CD4-positive, alpha-beta T cell treated with Interleukin-1 beta for 1 hour (primary cell): ENCODE measurements around the gene MESP1.

Source experiments
- DNase-seq, 2 donors: peaks; one replicate each; pipeline ENCODE4 v3.0.0-alpha.2; 2020 to 2022

MESP1 gene

DNA sequence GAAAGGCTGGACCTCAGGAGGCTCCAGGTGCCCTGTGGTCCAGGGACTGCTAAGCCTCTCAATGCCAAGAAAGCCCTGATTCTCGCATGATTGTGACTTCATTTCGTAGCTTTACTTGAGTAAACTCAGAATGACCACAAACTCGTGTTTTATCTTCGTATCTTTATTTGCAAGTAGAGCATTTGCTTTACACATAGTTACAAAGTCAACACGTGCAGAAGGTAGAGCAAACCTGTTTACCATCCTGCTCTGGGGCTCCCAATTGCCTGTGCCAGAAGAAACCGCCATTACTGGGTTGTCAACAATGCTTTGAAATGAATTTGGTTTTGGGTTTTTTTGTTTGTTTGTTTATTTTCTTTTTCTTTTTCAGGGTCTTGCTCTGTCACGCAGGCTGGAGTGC is 5.8 kb upstream of the MESP1 start:
- DNase-seq, result no peak

DNA sequence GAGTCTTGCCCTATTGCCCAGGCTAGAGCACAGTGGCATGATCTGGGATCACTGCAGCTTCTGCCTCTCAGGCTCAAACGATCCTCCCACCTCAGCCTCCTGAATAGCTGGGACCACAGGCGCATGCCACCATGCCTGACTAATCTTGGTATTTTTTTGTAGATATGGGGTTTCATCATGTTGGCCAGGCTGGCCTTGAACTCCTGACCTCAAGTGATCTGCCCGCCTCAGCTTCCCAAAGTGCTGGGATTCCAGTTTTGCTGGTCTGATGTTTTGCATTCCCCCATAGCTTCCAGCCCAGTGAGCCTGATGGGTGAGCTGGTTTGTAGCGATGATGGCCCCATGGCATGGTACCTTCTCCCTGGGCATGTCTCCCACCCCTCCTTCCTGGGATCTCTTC is 4.7 kb upstream of the MESP1 start:
- no peak for DNase-seq

DNA sequence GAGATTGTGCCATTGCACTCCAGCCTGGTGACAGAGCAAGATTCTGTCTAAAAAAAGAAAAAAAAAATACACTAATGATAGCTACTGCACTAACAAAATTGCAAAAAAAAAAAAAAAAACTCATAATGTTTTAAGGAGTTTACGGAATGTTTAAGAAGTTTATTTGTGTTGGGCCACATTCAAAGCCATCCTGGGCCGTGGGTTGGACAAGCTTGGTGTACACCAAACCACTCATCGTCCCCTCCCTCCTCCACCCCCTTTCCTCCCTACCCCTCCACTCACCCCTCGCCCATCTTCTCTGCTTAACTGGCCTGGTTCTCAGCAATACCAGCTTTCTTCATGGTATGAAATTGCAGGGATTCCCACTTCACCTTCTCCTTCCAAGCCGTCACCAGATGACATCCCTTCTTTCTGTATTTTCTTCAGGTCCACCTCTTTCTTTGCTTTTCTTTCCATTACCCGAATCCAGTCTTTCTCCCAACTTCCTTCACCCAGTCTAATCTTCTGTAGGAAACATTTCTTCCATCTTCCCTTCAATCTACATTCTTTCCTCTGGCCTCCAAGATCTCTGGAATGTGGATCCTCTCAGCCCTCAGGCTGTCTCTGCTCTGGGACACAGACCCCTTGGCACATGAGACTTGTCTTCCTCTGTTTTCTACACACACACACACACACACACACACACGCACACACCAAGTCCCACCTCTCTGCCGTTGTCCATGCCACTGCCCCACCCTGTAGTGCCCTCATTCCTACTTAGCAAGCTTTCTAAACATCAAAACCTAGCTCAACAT is 3.5 kb upstream of the MESP1 start:
- no peak for DNase-seq

DNA sequence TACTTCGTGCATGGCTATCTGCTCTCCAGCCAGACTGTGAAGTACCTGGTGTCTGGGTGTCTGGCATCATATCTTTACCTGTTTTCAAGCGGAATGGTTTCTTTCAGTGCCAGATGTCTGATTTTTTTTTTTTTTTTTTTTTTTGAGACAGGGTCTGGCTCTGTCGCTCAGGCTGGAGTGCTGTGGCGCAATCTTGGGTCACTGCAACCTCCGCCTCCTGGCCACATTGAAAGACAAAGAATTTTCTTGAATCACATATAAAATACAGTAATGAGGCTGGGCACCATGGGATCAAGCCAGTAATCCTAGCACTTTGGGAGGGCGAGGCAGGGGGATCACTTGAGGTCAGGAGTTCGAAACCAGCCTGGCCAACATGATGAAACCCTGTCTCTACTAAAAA is 2.8 kb upstream of the MESP1 start:
- no peak for DNase-seq

DNA sequence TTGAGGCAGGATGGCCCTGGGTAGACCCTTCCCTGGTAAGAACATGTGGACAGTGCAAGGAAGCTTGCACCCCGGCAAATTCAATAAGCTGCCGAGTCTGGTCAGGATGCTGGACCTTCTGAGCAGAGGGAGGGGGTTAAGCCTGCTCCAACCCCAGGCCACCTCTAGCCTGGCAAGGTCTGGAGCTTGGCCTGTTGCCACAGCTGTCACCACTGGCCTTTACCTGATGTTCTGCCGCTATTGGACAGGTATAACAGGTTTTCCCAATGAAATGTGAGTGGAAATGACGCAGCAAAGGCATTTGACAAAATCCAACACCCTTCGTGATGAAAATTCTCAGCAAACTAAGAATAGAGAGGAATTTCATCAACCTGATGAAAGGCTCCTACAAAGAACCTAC is 699 bp upstream of the MESP1 start:
- no peak for DNase-seq

DNA sequence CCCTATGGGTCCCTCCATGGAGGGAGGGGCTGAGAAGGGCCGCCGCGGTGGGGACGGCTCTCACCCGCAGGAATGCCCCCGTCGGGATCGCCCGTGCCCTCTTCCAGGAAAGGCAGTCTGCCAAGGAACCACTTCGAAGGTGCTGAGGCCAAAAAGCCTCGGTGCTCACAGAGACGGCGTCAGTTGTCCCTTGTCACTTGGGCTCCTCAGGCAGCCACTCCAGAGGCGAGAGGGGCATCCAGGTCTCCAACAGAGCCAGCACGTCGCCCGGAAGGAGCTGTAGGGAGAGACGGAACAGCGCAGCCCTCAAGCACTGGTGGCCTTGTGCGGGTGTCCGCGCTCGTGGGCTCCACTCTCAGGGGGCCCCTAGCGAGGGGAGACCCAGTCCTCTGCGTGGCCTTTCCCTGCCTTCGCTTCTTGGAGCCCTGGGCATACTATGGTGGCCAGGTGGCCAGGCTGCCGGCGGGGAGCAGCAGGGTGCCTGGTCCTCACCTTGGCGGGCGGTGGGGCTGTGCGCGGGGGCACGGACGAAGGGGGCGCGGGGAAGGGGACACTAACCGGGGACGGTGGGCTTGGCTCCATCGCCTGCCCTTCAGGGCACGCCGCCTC is 994 bp downstream of the MESP1 start:
- no peak for DNase-seq

DNA sequence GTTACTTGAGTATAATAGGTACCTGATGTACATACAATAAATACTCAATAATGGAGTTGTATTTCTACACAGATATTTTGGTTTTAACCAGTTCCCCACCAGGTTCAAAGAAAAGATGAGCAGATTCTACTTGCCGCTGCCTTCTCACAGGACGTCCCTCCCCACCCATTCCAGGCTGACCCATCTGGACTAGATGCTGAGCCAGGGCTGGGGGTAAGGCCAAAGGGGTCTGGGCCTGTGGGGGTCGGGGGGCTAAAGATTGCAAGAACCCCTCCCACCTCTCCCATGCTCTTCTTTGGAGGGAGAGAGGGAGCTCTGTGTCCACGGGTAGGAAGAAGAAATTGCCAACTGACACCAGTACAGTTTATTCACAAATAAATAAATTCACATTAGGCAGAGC is 1.5 kb downstream of the MESP1 start:
- no peak for DNase-seq

DNA sequence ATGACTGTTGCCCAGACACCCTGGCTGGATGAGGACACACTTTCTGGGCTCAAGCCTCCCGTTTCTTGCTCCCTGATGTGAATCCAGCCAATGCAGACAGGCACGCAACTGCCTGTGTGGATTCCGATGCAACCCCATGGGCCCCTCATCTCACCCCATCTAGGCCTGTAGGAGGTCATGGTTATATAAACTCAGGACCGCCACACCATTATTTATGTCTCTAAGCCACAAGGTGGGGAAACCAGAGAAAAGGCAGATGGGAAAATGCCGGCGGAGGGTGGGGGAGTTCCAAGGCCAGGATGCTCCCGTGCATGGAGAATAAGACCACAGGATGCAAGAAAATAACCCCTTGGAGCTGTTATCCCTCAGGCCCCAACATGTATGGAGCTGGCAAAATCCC is 2.0 kb downstream of the MESP1 start:
- no peak for DNase-seq

DNA sequence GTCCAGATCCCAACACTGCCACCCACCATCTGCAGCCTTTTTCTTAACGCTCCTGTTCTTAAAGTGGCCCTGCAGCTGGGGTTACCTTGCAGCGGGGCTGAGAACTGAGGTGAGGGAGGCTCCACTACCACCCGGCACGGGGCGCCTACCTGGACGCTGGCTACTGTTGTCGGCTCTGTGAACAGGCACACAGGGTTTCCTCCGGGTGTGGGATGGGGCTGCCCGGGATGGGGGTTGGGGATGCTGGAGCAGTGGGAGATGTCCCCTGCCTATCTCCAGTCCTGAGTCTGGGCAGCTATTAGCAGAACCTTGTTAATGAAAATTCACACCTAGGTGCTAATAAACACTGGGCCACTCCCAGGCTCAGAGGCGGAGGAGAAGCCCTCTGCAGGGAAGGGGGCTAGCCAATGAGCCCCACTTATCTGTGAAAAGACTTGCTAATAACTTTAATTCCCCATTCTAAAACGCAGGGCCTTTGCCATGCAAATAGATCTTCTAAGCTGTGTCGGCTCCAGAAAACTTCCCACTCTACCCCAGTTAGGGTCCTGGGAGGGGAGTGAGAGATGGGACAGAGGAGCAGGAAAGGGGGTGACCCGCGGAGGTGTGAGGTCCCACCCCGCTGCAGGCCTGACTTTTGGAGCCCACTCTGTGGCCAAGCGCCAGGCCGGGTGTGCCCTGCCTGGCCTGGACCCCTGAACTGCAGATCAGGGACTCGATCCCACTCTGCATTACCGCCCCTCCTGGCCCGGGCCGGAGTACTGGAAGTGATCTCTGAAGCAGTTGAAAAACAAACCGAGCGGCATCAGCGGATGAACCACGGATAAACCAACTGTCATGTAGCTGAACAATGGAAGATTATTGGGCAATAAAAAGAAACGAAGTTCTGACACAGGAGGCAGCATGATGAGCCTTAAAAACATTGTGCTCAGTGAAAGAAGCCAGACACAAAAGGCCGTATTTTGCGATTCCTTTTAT is 3.1 kb downstream of the MESP1 start:
- DNase-seq, result no peak

DNA sequence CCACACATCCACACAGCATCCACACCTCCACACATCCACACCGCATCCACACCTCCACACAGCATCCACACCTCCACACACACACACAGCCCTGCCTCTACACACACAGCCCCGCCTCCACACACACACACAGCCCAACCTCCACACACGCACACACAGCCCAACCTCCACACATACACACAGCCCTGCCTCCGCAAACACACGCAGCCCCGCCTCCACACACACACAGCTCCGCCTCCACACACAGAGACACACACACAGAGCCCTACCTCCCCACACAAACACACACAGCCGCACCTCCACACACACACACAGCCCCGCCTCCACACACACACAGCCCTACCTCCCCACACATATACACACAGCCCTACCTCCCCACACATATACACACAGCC is 4.7 kb downstream of the MESP1 start:
- DNase-seq, result no peak

DNA sequence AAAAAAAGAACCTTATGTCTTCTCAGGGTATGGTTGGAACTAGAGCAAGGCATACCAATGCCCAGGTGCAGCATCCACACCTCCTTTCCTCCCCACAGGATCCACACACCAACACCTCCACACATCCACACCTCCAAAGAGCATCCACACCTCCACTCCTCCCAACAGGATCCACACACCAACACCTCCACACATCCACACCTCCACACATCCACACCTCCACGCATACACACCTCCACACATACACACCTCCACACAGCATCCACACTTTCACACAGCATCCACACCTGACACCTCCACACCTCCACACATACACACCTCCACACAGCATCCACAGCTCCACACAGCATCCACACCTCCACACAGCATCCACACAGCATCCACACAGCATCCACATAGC is 5.3 kb downstream of the MESP1 start:
- DNase-seq, result no peak

DNA sequence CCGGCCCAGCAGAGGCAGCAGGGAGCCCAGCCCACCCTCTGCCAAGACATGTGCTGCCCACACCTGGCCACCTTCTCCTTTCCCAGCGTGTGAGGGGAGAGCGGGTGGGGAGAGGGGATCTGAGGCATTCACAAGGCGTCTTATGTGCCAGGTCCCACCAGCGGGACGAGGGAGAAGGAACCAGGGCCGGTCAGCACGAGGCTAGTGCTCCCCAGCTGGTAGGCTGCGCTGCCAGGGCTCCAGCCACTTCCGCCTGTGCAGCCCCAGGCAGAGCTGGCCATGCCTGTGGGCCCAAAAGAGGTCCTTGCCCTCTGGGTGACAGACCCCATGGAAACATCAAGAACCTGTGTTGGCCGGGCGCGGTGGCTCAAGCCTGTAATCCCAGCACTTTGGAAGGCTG is 5.9 kb downstream of the MESP1 start:
- no peak for DNase-seq

DNA sequence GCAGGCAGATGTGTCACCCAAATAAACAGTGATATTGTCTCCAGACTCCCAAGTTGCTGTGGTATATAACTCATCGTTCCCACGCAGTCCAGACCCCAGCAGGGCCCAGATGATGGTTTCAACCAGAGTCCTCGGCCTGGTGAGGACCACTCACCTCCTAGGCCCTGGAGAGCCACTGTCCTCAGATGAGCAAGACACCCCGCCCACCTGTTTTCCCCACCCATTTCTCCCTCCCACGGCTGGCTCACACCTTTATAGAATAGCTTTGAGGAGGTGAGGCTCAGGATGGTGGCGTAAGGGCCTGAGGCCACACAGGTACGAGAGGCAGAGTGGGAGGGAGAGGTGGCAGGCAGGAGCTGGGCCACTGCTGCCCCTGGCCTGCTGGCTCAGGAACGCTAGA is 7.5 kb downstream of the MESP1 start:
- no peak for DNase-seq

DNA sequence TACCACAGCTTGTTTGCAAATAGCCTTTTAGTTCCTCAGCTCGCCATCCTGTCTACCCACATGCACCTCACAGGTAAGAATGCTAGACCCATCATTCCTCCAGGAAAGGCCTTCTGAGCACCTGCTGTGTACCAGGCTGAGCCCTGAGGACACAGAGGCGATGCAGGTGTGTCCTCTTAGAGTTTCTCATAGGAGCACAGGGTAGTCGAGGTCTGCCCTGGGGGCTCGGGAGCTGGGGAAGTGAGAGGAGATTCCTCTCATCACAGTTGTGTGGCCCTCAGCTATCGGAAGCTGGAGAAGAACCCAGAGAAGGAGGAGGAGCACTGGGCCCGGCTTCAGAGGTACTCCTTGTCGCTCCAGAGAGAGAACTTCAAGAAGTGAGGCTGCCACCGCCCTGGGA is 8.0 kb downstream of the MESP1 start:
- DNase-seq, result no peak

DNA sequence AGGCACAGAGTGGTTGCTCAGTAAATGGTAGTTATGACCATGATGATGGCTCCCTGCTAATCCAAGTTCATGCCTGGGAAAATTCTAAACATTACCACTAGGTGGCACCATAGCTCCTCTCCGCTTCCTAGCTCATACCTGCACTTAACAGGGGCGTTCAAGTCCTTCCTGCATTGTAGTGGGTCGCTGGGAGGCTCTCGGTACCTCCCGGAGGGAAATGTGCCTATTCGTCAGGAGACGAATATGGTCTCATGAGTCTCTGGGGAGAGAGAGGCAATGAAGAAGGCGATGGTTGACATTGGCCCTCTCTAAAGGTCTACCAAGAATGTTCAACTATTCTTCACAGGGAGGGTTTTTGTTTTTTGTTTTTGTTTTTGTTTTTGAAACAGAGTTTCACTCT is 10.9 kb downstream of the MESP1 start:
- DNase-seq, result peak; percentile 49 to 76

DNA sequence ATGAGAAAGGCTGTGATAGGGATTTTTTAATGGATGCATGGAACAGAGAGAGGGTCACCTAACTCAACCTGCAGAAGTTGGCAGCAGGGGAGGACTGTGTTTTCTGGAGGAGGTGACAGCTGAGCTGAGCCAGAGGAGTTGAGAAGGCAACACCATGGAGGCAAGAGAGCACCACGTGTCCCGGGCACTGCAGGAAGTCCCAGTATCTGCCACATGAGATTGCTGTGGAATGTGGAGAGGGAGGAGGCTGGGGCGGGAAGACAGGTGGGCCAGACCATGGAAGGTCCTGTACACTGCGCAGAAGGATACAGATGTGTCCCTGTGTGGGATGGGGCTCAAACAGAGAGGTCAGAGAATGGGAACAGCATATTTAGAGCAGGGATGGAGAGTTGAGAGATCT is 15.3 kb downstream of the MESP1 start:
- DNase-seq, result no peak

DNA sequence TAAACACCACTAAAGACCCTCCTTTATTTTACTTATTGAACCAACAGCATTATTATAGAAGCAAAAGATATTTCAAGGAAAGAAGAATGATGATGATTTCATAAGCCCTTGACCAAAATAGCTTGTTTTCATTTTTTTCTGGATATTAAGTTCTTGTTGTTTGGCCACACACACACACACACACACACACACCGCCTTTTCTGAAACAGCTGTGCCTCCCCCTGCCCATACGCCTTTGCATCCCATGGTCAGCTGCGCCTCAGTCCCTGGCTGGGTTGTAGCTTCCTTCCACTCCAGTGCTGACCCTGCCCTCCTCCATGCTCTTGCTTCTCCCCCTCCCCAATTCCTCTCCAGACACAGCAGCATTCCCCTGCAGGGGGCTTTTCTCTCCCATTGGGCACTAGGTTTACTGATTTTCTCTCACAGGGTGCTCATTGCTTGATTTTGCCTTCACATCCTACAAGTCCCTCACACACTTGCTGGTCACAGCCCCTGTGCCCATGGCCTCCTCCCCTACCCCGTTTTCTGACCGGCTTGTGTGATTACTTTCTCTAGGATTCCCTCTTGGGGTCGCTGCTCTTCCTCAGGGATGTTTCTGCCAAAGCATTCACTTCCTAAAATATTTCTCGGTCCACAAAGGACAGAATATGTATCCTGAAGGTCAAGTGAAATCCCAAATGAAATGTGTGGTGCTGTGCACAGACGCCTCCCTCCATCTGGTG is 18.4 kb downstream of the MESP1 start:
- no peak for DNase-seq

DNA sequence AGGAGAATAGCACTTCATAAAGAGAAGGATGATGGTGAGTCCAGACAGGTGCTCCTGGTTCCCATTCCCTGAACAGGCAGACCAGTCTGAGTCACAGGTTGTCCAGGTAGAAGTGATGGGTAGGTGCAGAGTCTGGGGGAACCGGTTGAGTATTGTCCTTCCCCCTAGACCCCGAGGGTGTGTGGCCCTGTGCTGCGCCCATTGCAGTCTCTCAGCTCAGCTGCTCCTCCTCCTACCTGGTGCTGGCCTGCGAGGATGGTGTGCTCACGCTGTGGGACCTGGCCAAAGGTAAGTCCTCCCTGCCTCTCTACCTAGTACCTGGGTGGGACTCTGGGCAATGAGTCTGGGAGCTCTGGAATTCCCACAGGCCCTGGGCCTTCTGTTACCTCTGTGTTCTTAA is 19.8 kb downstream of the MESP1 start:
- DNase-seq, result no peak

DNA sequence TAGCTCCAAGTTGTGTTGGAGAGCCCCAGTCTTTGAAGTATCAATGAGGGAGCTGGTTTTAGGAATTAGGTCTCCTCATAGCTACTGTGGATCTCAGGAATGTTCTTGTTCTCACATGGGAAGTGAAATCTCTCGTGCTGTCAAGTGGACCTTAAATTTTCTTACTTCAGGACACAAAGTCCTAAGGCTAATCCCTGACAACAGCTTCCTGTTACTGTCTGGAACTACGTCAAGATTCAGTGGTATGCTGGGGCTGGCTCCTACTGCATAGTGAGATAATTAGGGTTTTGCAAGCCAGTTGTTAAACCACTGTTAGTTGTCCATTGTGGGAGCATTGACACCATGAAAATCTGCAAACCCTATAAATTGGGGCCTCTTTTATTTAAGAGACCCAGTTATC is 22.8 kb downstream of the MESP1 start:
- no peak for DNase-seq

DNA sequence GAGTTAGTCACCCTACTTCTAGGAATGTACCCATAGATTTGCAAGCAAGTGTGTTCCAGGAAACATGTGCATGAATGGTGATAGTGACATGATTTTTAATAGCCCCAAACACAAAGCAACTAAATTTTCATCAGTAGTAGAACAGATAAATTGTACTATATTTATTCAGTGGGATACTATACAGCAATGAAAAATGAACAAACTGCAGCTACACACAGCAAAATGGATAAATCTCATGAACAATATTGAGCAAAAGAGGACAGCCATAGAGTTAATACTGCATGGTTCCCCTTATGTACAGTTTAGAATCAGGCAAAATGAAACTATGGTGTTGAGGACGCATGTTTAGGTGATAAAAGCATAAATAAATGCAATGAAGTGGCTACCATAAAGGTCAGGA is 26.0 kb downstream of the MESP1 start:
- DNase-seq, result no peak

DNA sequence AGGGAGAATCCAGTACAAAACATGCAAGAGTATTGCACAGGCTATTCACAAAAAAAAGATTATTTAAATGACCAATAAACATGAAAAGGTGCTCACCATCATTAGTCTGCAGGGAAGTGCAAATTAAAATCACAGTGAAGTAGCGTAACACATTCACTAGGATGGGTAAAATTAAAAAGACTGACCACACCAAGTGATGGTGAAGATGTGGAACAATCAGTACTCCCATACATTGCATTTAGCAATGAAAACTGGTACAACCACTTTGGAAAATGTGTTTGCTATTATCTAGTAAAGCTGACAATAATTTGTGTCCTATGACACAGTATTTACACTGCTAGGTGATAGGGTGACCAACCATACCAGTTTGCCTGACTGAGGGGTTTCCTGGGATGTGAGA is 26.4 kb downstream of the MESP1 start:
- no peak for DNase-seq

DNA sequence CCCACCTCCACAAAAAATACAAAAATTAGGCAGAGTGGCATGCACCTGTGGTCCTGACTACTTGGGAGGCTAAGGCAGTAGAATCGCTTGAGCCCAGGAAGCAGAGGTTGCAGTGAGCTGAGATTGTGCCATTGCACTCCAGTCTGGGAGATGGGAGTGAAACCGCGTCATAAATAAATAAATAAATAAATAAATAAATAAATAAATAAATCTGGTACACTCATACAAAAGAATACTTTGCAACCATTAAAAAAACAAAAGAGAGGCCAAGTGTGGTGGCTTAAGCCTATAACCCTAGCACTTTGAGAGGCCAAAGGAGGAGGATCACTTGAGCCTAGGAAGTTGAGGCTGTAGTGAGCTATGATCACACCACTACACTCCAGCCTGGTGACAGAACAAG is 28.0 kb downstream of the MESP1 start:
- DNase-seq, result no peak

DNA sequence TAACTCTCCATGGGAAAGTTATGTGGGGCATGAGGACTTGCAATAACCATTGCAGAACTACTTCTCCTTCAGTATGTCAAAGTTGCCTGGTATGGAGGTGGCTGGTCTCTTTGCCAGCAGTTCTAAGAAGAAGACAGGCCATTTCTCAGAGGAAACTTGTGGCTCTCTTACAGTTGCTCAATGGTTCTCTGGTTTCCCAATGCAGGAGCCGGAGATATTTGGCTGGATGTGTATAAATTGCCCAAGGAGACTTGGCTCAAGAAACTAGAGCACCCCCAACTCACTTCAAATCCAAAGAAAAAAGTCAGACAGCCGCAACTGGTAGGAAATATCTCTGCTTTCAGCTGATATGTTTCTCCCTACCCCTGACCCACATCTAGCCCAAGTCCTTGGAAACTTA is 36.3 kb downstream of the MESP1 start:
- no peak for DNase-seq
